RCC 7860 (cell line): ENCODE measurements around the gene BRD4.

Experiments
- DNase-seq: peaks from one replicate; pipeline ENCODE4 v3.0.0-alpha.2; 2015; ENCODE audit warnings: low spot score
- FAIRE-seq: peaks from 2 replicates; lab custom pipeline; 2012; peaks lifted over from hg19 to GRCh38; lab: Jason Lieb, UNC

The BRD4 gene

GRCh38 chr19:15236886-15237285, 95.5 kb downstream of the BRD4 start:
- DNase-seq (no peak), FAIRE-seq (no peak)

- no peak for FAIRE-seq
- no peak for DNase-seq
These were observed 96.6 kb downstream of the BRD4 start for GRCh38 chr19:15235781-15236180.

- FAIRE-seq: no peak
- DNase-seq: no peak
These were observed 97.8 kb downstream of the BRD4 start for GRCh38 chr19:15234431-15235130.

GRCh38 chr19:15231271-15231670, 101.1 kb downstream of the BRD4 start:
- FAIRE-seq (no peak), DNase-seq (no peak)

- FAIRE-seq (no peak), DNase-seq (no peak)
These were observed 105.1 kb downstream of the BRD4 start for GRCh38 chr19:15227261-15227660.

GRCh38 chr19:15225760-15226159, 106.6 kb downstream of the BRD4 start:
- FAIRE-seq: no peak
- no peak for DNase-seq

GRCh38 chr19:15223649-15224361, 108.5 kb downstream of the BRD4 start:
- FAIRE-seq: no peak
- DNase-seq: no peak

GRCh38 chr19:15222738-15223648, 109.3 kb downstream of the BRD4 start:
- FAIRE-seq (no peak), DNase-seq (peak; percentile 62)

- DNase-seq (no peak), FAIRE-seq (no peak)
These were observed 111.5 kb downstream of the BRD4 start for GRCh38 chr19:15220833-15221232.

- FAIRE-seq (no peak), DNase-seq (no peak)
These were observed 113.8 kb downstream of the BRD4 start for GRCh38 chr19:15218501-15218900.

- FAIRE-seq: no peak
- DNase-seq: no peak
These were observed 116.0 kb downstream of the BRD4 start for GRCh38 chr19:15216363-15216762.

GRCh38 chr19:15213715-15214381, 118.5 kb downstream of the BRD4 start:
- no peak for FAIRE-seq
- DNase-seq: no peak

GRCh38 chr19:15212711-15213110, 119.6 kb downstream of the BRD4 start:
- DNase-seq: no peak
- no peak for FAIRE-seq

- FAIRE-seq (no peak), DNase-seq (peak; percentile 34)
These were observed 122.0 kb downstream of the BRD4 start for GRCh38 chr19:15210323-15210781.

- no peak for DNase-seq
- no peak for FAIRE-seq
These were observed 130.8 kb downstream of the BRD4 start for GRCh38 chr19:15201374-15202023.

GRCh38 chr19:15200553-15201364, 131.6 kb downstream of the BRD4 start, which contains the start of gene NOTCH3:
Gene NOTCH3 (minus strand): TSS chr19:15200995. CDS start chr19:15200905, 90 bp downstream.
- no peak for FAIRE-seq
- DNase-seq: no peak

GRCh38 chr19:15199661-15200552, 132.4 kb downstream of the BRD4 start:
- FAIRE-seq (no peak), DNase-seq (no peak)

GRCh38 chr19:15198951-15199660, 133.2 kb downstream of the BRD4 start:
- DNase-seq: no peak
- FAIRE-seq: no peak
